Testis (tissue), 2 donors: ENCODE data around the gene ESRRB.

Source experiments
- CTCF ChIP-seq, 3 experiments: fragments of 450-650 bp in 2 of 3; fragments of 200-600 bp in 1 of 3; sonication (generic) in 1 of 3; IDR thresholded peaks; one replicate each; pipeline ENCODE4 v1.5.1; 2016 to 2019; ENCODE audit warnings: antibody characterized with exemption in 3 of 3, mild to moderate bottlenecking in 2 of 3, moderate library complexity in 1 of 3
- POLR2A ChIP-seq: fragments of 450-650 bp; IDR thresholded peaks from one replicate; pipeline ENCODE4 v1.6.1; 2017; ENCODE audit warnings: antibody characterized with exemption, mild to moderate bottlenecking, moderate library complexity

- TF ChIP-seq POLR2A: no peak
- no peak for TF ChIP-seq CTCF (IDR thresholded peaks at IDR 0.05)
Measured at GRCh38 chr14:76412501-76412900, 36.6 kb downstream of the ESRRB start.
